SJSA1 (cell line): ENCODE data around the gene PPIH. TPM values are rescaled to one million over a fixed set of nuclear protein-coding genes. Genes with fewer than 3 reads are reported as not detected.

ENCODE experiments used
- total RNA-seq: library from RNA; depleted of rRNA; stranded (reverse); fragments of >200 nt; shearing (Covaris generic); gene quantifications from 2 replicates; pipeline ENCODE4 v1.2.3, GENCODE V29; 2014; rRNA removed

The PPIH gene
- total RNA-seq, 1 experiment from 2014 or later: 68.4 TPM

Other genes with a start within 250 kb of the PPIH start
- gene ZMYND12, start 202.4 kb upstream of the PPIH start, total RNA-seq: not detected in 2 replicates
- gene PPCS, start 201.9 kb upstream of the PPIH start, total RNA-seq: 36.9 and 53.6 TPM in 2 replicates
- gene CCDC30, start 195.1 kb upstream of the PPIH start, total RNA-seq: 0.13 TPM in 1 of 2 replicates, not detected in the other
- gene YBX1, start 24.0 kb downstream of the PPIH start, total RNA-seq: 838 and 1,346 TPM in 2 replicates
- not detected in 2 replicates for gene CLDN19, start 81.8 kb downstream of the PPIH start, total RNA-seq
- 182 and 295 TPM in 2 replicates for gene P3H1, start 108.6 kb downstream of the PPIH start, total RNA-seq
- 0.69 and 4.2 TPM in 2 replicates for gene C1orf50, start 108.8 kb downstream of the PPIH start, total RNA-seq
- gene TMEM269, start 126.6 kb downstream of the PPIH start, total RNA-seq: not detected in 2 replicates
- gene ERMAP, start 158.7 kb downstream of the PPIH start, total RNA-seq: 8.2 and 9.4 TPM in 2 replicates
- gene SVBP, start 159.0 kb downstream of the PPIH start, total RNA-seq: 46.6 and 48.0 TPM in 2 replicates
- 7.3 and 7.9 TPM in 2 replicates for gene ZNF691, start 188.2 kb downstream of the PPIH start, total RNA-seq